Lung (tissue), 12 donors: Measurements from ENCODE around the gene FAM76B. TPM values are rescaled to one million over a fixed set of nuclear protein-coding genes. Genes with fewer than 3 reads are reported as not detected.
"Not testable (repeated sequence)": the region's sequence is repeated elsewhere in the genome, so short reads cannot be mapped to it uniquely, and the experiment has no call there.

Experiments used
- ATAC-seq: fragments of 200-7000 bp; cut with Tn5 transposase; one replicate; pipeline ENCODE4 v1.9.1; 2020; ENCODE audit warnings: moderate number of reproducible peaks; ENCODE audit not compliant: insufficient read depth, low FRiP score
- DNase-seq, 3 donors: peaks; one replicate each; pipeline ENCODE4 v3.0.0-alpha.2; 2013 to 2017
- H3K27ac ChIP-seq, 2 donors: one replicate each; pipeline ENCODE4 v1.5.1; 2013; ENCODE audit warnings: mild to moderate bottlenecking in 2 of 2, moderate library complexity in 2 of 2, control low read depth in 1 of 2, inconsistent platforms in 1 of 2, low read depth in 1 of 2, low read length in 1 of 2
- H3K27me3 ChIP-seq, 3 donors: one replicate each; pipeline ENCODE4 v1.5.1; 2013; ENCODE audit warnings: low read length in 2 of 3; ENCODE audit not compliant: control insufficient read depth in 3 of 3, insufficient read depth in 3 of 3
- H3K36me3 ChIP-seq, 4 donors: one replicate each; pipeline ENCODE4 v1.5.1; 2013; ENCODE audit warnings: low read length in 4 of 4, mild to moderate bottlenecking in 1 of 4, moderate library complexity in 1 of 4; ENCODE audit not compliant: control insufficient read depth in 4 of 4, insufficient read depth in 4 of 4
- H3K4me1 ChIP-seq, 5 donors: one replicate each; pipeline ENCODE4 v1.5.1; 2013; ENCODE audit warnings: low read length in 5 of 5, mild to moderate bottlenecking in 2 of 5, moderate library complexity in 1 of 5; ENCODE audit not compliant: control insufficient read depth in 5 of 5, insufficient read depth in 5 of 5
- H3K4me3 ChIP-seq: one replicate; pipeline ENCODE4 v1.5.1; 2013; ENCODE audit warnings: mild to moderate bottlenecking, control low read depth, moderate library complexity
- H3K9ac ChIP-seq, 2 donors: one replicate each; pipeline ENCODE4 v1.5.1; 2013; ENCODE audit warnings: low read length in 2 of 2, control low read depth in 1 of 2; ENCODE audit not compliant: insufficient read depth in 1 of 2
- H3K9me3 ChIP-seq, 4 donors: one replicate each; pipeline ENCODE4 v1.5.1; 2013; ENCODE audit warnings: low read length in 3 of 4, mild to moderate bottlenecking in 1 of 4, moderate library complexity in 1 of 4; ENCODE audit not compliant: control insufficient read depth in 4 of 4, insufficient read depth in 3 of 4
- WGBS, 2 donors: extraction: QIAGEN DNeasy Blood & Tissue Kit; methylation state at CpG; one replicate each; pipeline ENCODE4 v1.1.7; 2013; 5-methylcytosine and 5-hydroxymethylcytosine counted together
- polyA plus RNA-seq, 2 donors: library from polyadenylated mRNA; stranded (reverse); fragments of 200-250 nt; gene quantifications; one replicate each; pipeline ENCODE4 v1.2.1, GENCODE V29; 2013
- total RNA-seq, 2 donors: library from RNA; depleted of rRNA in 1 of 2; stranded (reverse); fragments of >200 nt in 1 of 2; gene quantifications; one replicate each; pipeline ENCODE4 v1.2.1, GENCODE V29; 2014 to 2021
- TF ChIP-seq, protein P1 (sequence below): IDR thresholded peaks from 2 replicates; pipeline ENCODE4 v1.5.1; 2012; ENCODE audit warnings: mild to moderate bottlenecking; ENCODE audit errors: control extremely low read depth, extremely low read depth
- donor health status: control.
- donor health status: control.
- donor health status: Bipolar disorder and iron deficiency.
- donor health status: healthy.
- donor health status: DM: yes; HTN: yes; CAD: no.

The FAM76B gene
- total and polyA plus RNA-seq, 4 donors, result 10.2 to 54.0 (median 17.0) TPM

DNA sequence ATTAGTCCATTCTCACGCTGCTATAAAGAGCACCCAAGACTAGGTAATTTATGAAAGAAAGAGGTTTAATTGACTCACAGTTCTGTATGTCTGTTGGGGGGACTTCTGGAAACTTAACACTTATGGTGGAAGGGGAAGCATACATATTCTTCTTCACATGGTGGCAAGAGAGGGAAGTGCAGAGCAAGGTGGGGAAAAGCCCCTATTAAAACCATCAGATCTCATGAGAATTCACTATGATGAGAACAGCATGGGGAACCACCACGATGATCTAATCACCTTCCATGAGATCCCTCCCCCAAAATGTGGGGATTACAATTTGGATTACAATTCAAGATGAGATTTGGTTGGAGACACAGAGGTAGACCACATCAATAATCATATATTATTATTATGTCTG is 26.5 kb upstream of the FAM76B start:
- ATAC-seq (no peak), DNase-seq (no peak)
- no peaks in the 10 kb centered on the region for H3K4me1 ChIP-seq
- 93 to 94% methylated on average over 2 of the region's 2 CpGs for WGBS, 2 donors
- TF ChIP-seq, protein P1, sequence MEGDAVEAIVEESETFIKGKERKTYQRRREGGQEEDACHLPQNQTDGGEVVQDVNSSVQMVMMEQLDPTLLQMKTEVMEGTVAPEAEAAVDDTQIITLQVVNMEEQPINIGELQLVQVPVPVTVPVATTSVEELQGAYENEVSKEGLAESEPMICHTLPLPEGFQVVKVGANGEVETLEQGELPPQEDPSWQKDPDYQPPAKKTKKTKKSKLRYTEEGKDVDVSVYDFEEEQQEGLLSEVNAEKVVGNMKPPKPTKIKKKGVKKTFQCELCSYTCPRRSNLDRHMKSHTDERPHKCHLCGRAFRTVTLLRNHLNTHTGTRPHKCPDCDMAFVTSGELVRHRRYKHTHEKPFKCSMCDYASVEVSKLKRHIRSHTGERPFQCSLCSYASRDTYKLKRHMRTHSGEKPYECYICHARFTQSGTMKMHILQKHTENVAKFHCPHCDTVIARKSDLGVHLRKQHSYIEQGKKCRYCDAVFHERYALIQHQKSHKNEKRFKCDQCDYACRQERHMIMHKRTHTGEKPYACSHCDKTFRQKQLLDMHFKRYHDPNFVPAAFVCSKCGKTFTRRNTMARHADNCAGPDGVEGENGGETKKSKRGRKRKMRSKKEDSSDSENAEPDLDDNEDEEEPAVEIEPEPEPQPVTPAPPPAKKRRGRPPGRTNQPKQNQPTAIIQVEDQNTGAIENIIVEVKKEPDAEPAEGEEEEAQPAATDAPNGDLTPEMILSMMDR, result no peak
- no peak overlapping the region for H3K9ac ChIP-seq
- no peak overlapping the region for H3K4me3 ChIP-seq
- no peaks in the 10 kb centered on the region for H3K27me3 ChIP-seq
- H3K27ac ChIP-seq, result no peak overlapping the region
- no peaks in the 10 kb centered on the region for H3K9me3 ChIP-seq
- peaks cover 0 to 17% (median 9%) of the 10 kb centered on the region in 4 donors for H3K36me3 ChIP-seq

DNA sequence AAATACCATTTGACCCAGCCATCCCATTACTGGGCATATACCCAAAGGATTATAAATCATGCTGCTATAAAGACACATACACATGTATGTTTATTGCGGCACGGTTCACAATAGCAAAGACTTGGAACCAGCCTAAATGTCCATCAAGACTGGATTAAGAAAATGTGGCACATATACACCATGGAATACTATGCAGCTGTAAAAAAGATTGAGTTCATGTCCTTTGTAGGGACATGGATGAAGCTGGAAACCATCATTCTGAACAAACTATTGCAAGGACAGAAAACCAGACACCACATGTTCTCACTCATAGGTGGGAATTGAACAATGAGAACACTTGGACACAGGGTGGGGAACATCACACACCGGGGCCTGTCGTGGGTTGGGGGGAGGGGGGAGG is 21.5 kb upstream of the FAM76B start:
- H3K9me3 ChIP-seq, H3K27ac ChIP-seq, H3K9ac ChIP-seq, DNase-seq, H3K4me1 ChIP-seq, ATAC-seq, H3K4me3 ChIP-seq, H3K27me3 ChIP-seq: not testable (repeated sequence)
- peaks cover 0 to 16% (median 9%) of the 10 kb centered on the region in 4 donors for H3K36me3 ChIP-seq
- 97 to 98% methylated on average over 4 of the region's 4 CpGs for WGBS, 2 donors

DNA sequence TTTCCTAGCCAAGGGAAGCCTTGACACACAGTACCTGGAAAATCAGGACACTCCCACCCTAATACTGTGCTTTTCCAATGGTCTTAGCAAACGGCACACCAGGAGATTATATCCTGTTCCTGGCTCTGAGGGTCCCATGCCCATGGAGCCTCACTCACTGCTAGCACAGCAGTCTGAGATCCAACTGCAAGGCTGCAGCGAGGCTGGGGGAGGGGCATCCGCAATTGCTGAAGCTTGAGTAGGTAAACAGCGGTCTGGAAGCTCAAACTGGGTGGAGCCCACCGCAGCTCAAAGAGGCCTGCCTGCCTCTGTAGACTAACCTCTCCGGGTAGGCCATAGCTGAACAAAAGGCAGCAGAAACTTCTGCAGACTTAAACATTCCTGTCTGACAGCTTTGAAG is 16.9 kb upstream of the FAM76B start:
- not testable (repeated sequence) for ATAC-seq, H3K9ac ChIP-seq, H3K27ac ChIP-seq, H3K4me1 ChIP-seq, H3K4me3 ChIP-seq, H3K27me3 ChIP-seq, H3K9me3 ChIP-seq, DNase-seq
- 98 to 99% methylated on average over 6 of the region's 6 CpGs for WGBS, 2 donors
- peaks cover 4 to 28% (median 10%) of the 10 kb centered on the region in 4 donors for H3K36me3 ChIP-seq

DNA sequence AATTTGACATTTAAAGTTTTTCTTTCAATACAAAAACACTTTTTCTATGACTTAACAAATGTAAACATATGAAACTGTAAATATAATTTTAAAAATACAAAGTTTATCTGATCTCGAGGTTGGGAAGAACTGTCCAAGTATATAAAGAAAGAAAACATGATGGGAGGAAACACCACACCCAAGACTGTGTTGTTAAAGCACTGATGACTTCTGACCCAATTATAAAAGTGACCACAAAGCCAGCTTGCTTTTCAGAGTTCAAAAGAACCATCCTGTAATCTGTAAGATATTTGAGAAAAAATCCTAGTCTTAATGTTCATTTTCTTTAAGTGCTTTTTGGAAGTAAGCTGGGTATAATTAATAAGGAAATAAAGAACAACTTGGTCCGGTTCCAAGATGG is 16.3 kb upstream of the FAM76B start:
- Histone ChIP-seq H3K27ac (no peak overlapping the region), H3K9me3 (peaks cover 0 to 2% (median 0%) of the 10 kb centered on the region in 4 donors), H3K4me3 (no peak overlapping the region), H3K36me3 (peaks cover 4 to 28% (median 10%) of the 10 kb centered on the region in 4 donors), H3K9ac (no peak overlapping the region), H3K4me1 (no peaks in the 10 kb centered on the region), H3K27me3 (no peaks in the 10 kb centered on the region)
- no peak for DNase-seq
- ATAC-seq, result no peak
- TF ChIP-seq, protein P1, result no peak
- 81 to 82% methylated on average over 2 of the region's 2 CpGs for WGBS, 2 donors
